Osteocyte (in vitro differentiated cells): ENCODE measurements around the gene OR2H2. TPM values are rescaled to one million over a fixed set of nuclear protein-coding genes. Genes with fewer than 3 reads are reported as not detected.

Experiments
- DNase-seq: peaks from one replicate; pipeline ENCODE4 v3.0.0; 2021; ENCODE audit warnings: mixed read lengths; ENCODE audit not compliant: unreplicated experiment; ENCODE audit errors: extremely low spot score
- H3K27ac Mint-ChIP-seq: one replicate; pipeline ENCODE4 v1.8.0; 2021; ENCODE audit warnings: mild to moderate bottlenecking, mixed read lengths; ENCODE audit not compliant: unreplicated experiment
- H3K27me3 Mint-ChIP-seq: one replicate; pipeline ENCODE4 v1.8.0; 2021; ENCODE audit warnings: mixed read lengths; ENCODE audit not compliant: unreplicated experiment
- H3K36me3 Mint-ChIP-seq: one replicate; pipeline ENCODE4 v1.8.0; 2021; ENCODE audit warnings: mixed read lengths; ENCODE audit not compliant: unreplicated experiment
- H3K4me1 Mint-ChIP-seq: one replicate; pipeline ENCODE4 v1.8.0; 2021; ENCODE audit warnings: mixed read lengths; ENCODE audit not compliant: unreplicated experiment
- H3K4me3 Mint-ChIP-seq: one replicate; pipeline ENCODE4 v1.8.0; 2021; ENCODE audit warnings: mild to moderate bottlenecking, moderate library complexity, mixed read lengths; ENCODE audit not compliant: unreplicated experiment
- H3K9me3 Mint-ChIP-seq: one replicate; pipeline ENCODE4 v1.8.0; 2021; ENCODE audit warnings: mixed read lengths; ENCODE audit not compliant: unreplicated experiment
- CTCF ChIP-seq: fragments of 200-600 bp; sonication (generic); IDR thresholded peaks from 2 replicates; pipeline ENCODE4 v1.5.0; 2021; ENCODE audit warnings: antibody characterized with exemption, mild to moderate bottlenecking, moderate library complexity
- long read RNA-seq: library from polyadenylated mRNA; unstranded; transcript quantifications from one replicate; pipeline ENCODE4 v2.0.0, GENCODE V29; 2021
- total RNA-seq: library from RNA; stranded (reverse); gene quantifications from 2 replicates; pipeline ENCODE4 v1.2.1, GENCODE V29; 2021

Gene OR2H2
- total RNA-seq, result not detected in 2 replicates
- long read RNA-seq, result 0 reads

GRCh38 chr6:29584821-29585220 is at the start of gene OR2H2:
TSS of gene OR2H2 (plus strand) at chr6:29585121. CDS start at chr6:29587945, 2,824 bp downstream.
- Mint-ChIP-seq H3K36me3 (no peaks in the 10 kb centered on the region), H3K4me1 (no peaks in the 10 kb centered on the region), H3K27ac (no peak within 1 kb of the TSS), H3K4me3 (no peak within 1 kb of the TSS), H3K27me3 (peaks cover 19% of the 10 kb centered on the region), H3K9me3 (no peaks in the 10 kb centered on the region)
- no peak for TF ChIP-seq CTCF
- peak; percentile 4 for DNase-seq

- no peak for TF ChIP-seq CTCF
- peaks cover 6% of the 10 kb centered on the region for H3K27me3 Mint-ChIP-seq
- no peaks in the 10 kb centered on the region for H3K36me3 Mint-ChIP-seq
- no peak overlapping the region for H3K27ac Mint-ChIP-seq
- DNase-seq, result no peak
- no peak overlapping the region for H3K4me3 Mint-ChIP-seq
- no peaks in the 10 kb centered on the region for H3K4me1 Mint-ChIP-seq
- no peaks in the 10 kb centered on the region for H3K9me3 Mint-ChIP-seq
Observed at GRCh38 chr6:29537714-29538403, 47.1 kb upstream of the OR2H2 start.

GRCh38 chr6:29547573-29547972 is 37.3 kb upstream of the OR2H2 start:
- no peak overlapping the region for H3K4me3 Mint-ChIP-seq
- H3K4me1 Mint-ChIP-seq, result no peaks in the 10 kb centered on the region
- peaks cover 38% of the 10 kb centered on the region for H3K27me3 Mint-ChIP-seq

GRCh38 chr6:29552512-29553051 is 32.3 kb upstream of the OR2H2 start:
- peaks cover 3% of the 10 kb centered on the region for H3K36me3 Mint-ChIP-seq
- no peak for DNase-seq
- no peaks in the 10 kb centered on the region for H3K9me3 Mint-ChIP-seq
- H3K27ac Mint-ChIP-seq, result no peak overlapping the region
- peaks cover 2% of the 10 kb centered on the region for H3K4me1 Mint-ChIP-seq
- no peak for TF ChIP-seq CTCF
- H3K27me3 Mint-ChIP-seq, result peaks cover 66% of the 10 kb centered on the region
- no peak overlapping the region for H3K4me3 Mint-ChIP-seq

More at GRCh38 chr6:29547573-29547972, 37.3 kb upstream of the OR2H2 start:
- no peak for TF ChIP-seq CTCF
- H3K9me3 Mint-ChIP-seq, result no peaks in the 10 kb centered on the region
- DNase-seq, result no peak
- no peaks in the 10 kb centered on the region for H3K36me3 Mint-ChIP-seq
- H3K27ac Mint-ChIP-seq, result no peak overlapping the region

- Mint-ChIP-seq H3K36me3 (peaks cover 3% of the 10 kb centered on the region), H3K4me1 (peaks cover 2% of the 10 kb centered on the region), H3K4me3 (no peak overlapping the region), H3K9me3 (no peaks in the 10 kb centered on the region), H3K27me3 (peaks cover 66% of the 10 kb centered on the region), H3K27ac (no peak overlapping the region)
- no peak for TF ChIP-seq CTCF
- no peak for DNase-seq
Observed at GRCh38 chr6:29553268-29554057, 31.5 kb upstream of the OR2H2 start.
